ENCODE data around the gene PDS5B. TPM values are rescaled to one million over a fixed set of nuclear protein-coding genes. Genes with fewer than 3 reads are reported as not detected.

The PDS5B gene
- total RNA-seq, 2 experiments from 2014 or later: 51.3 to 75.7 TPM

- Mint-ChIP-seq H3K4me3 (no peak overlapping the region), H3K9me3 (ENCODE audit: low read depth) (peaks cover 2% of the 10 kb centered on the region), H3K36me3 (ENCODE audit: low read depth) (peaks cover 26% of the 10 kb centered on the region), H3K4me1 (peaks cover 17% of the 10 kb centered on the region), H3K27ac (no peak overlapping the region), H3K27me3 (no peaks in the 10 kb centered on the region)
- ATAC-seq (no peak), DNase-seq (no peak)
- intact Hi-C loops (cut with DNase I, micrococcal nuclease): loop anchor here (2.0 to 5.0 kb wide), 4 partner anchors 51 to 245 kb away; partner anchors contain the start of genes N4BP2L2 (in 1 of the 2) and PDS5B (in 1 of the 2)
- CTCF ChIA-PET: interaction anchor here (0.6 kb wide), 1 partner anchor 147 kb away, joined by 3 read pairs; no protein-coding TSS in a partner anchor
- POLR2A ChIA-PET: no interaction called here
Observed at GRCh38 chr13:32781906-32782305, 195.7 kb downstream of the PDS5B start.

GRCh38 chr13:32783067-32783466, 196.8 kb downstream of the PDS5B start:
- Mint-ChIP-seq H3K4me3 (no peak overlapping the region), H3K27me3 (no peaks in the 10 kb centered on the region), H3K27ac (no peak overlapping the region), H3K4me1 (peaks cover 17% of the 10 kb centered on the region), H3K36me3 (ENCODE audit: low read depth) (peaks cover 26% of the 10 kb centered on the region), H3K9me3 (ENCODE audit: low read depth) (peaks cover 2% of the 10 kb centered on the region)
- peak; percentile 36 for DNase-seq
- intact Hi-C loops (cut with DNase I, micrococcal nuclease): loop anchor here (2.0 to 5.0 kb wide), 4 partner anchors 52 to 246 kb away; partner anchors contain the start of genes N4BP2L2 (in 1 of the 2) and PDS5B (in 1 of the 2)
- ChIA-PET POLR2A (no interaction called here), CTCF (interaction anchor here (0.8 to 1.4 kb wide), 3 partner anchors 17 to 143 kb away, joined by 3 to 4 read pairs (median 3); no protein-coding TSS in a partner anchor)
- peak; percentile 97 for ATAC-seq

GRCh38 chr13:32790731-32791130, 204.5 kb downstream of the PDS5B start:
- intact Hi-C loops (cut with DNase I, micrococcal nuclease): no loop called here
- POLR2A ChIA-PET: no interaction called here
- Mint-ChIP-seq H3K4me1 (peaks cover 30% of the 10 kb centered on the region), H3K36me3 (ENCODE audit: low read depth) (peaks cover 8% of the 10 kb centered on the region), H3K9me3 (ENCODE audit: low read depth) (peaks cover 5% of the 10 kb centered on the region), H3K4me3 (no peak overlapping the region), H3K27me3 (no peaks in the 10 kb centered on the region), H3K27ac (peak overlapping the region; percentile 73)
- ATAC-seq (no peak), DNase-seq (no peak)
- CTCF ChIA-PET: no interaction called here

- ChIA-PET CTCF (no interaction called here), POLR2A (no interaction called here)
- peak; percentile 91 for ATAC-seq
- Mint-ChIP-seq H3K27ac (peak overlapping the region; percentile 77), H3K9me3 (ENCODE audit: low read depth) (peaks cover 5% of the 10 kb centered on the region), H3K36me3 (ENCODE audit: low read depth) (peaks cover 8% of the 10 kb centered on the region), H3K27me3 (no peaks in the 10 kb centered on the region), H3K4me1 (peaks cover 30% of the 10 kb centered on the region), H3K4me3 (no peak overlapping the region)
- peak; percentile 59 for DNase-seq
- intact Hi-C loops (cut with DNase I, micrococcal nuclease): no loop called here
Observed at GRCh38 chr13:32791545-32792172, 205.4 kb downstream of the PDS5B start.

GRCh38 chr13:32796754-32797153, 210.5 kb downstream of the PDS5B start:
- H3K4me1 Mint-ChIP-seq: peaks cover 19% of the 10 kb centered on the region
- no peaks in the 10 kb centered on the region for H3K27me3 Mint-ChIP-seq
- intact Hi-C loops (cut with DNase I, micrococcal nuclease): no loop called here
- ChIA-PET CTCF (no interaction called here), POLR2A (no interaction called here)
- peaks cover 2% of the 10 kb centered on the region for H3K36me3 Mint-ChIP-seq (ENCODE audit: low read depth)
- no peaks in the 10 kb centered on the region for H3K9me3 Mint-ChIP-seq (ENCODE audit: low read depth)
- DNase-seq: no peak
- no peak for ATAC-seq
- no peak overlapping the region for H3K27ac Mint-ChIP-seq
- no peak overlapping the region for H3K4me3 Mint-ChIP-seq

- Mint-ChIP-seq H3K27me3 (no peaks in the 10 kb centered on the region), H3K27ac (no peak overlapping the region), H3K36me3 (ENCODE audit: low read depth) (no peaks in the 10 kb centered on the region), H3K9me3 (ENCODE audit: low read depth) (no peaks in the 10 kb centered on the region), H3K4me1 (no peaks in the 10 kb centered on the region), H3K4me3 (no peak overlapping the region)
- DNase-seq (no peak), ATAC-seq (no peak)
- intact Hi-C loops (cut with DNase I, micrococcal nuclease): no loop called here
- ChIA-PET POLR2A (no interaction called here), CTCF (interaction anchor here (0.6 to 0.7 kb wide), 2 partner anchors 1163 to 1879 kb away, joined by 3 to 4 read pairs; no protein-coding TSS in a partner anchor)
Observed at GRCh38 chr13:32802159-32802558, 215.9 kb downstream of the PDS5B start.

GRCh38 chr13:32804673-32805230, 218.5 kb downstream of the PDS5B start:
- Mint-ChIP-seq H3K27ac (no peak overlapping the region), H3K4me1 (no peaks in the 10 kb centered on the region), H3K36me3 (ENCODE audit: low read depth) (no peaks in the 10 kb centered on the region), H3K27me3 (no peaks in the 10 kb centered on the region), H3K4me3 (no peak overlapping the region), H3K9me3 (ENCODE audit: low read depth) (no peaks in the 10 kb centered on the region)
- DNase-seq (no peak), ATAC-seq (no peak)
- ChIA-PET CTCF (interaction anchor here (1.0 kb wide), 1 partner anchor 47 kb away, joined by 3 read pairs; no protein-coding TSS in a partner anchor), POLR2A (no interaction called here)
- intact Hi-C loops (cut with DNase I, micrococcal nuclease): no loop called here

GRCh38 chr13:32811297-32811800, 225.1 kb downstream of the PDS5B start:
- Mint-ChIP-seq H3K4me1 (peaks cover 8% of the 10 kb centered on the region), H3K9me3 (ENCODE audit: low read depth) (peaks cover 8% of the 10 kb centered on the region), H3K36me3 (ENCODE audit: low read depth) (peaks cover 2% of the 10 kb centered on the region), H3K4me3 (no peak overlapping the region), H3K27ac (no peak overlapping the region), H3K27me3 (no peaks in the 10 kb centered on the region)
- CTCF ChIA-PET: interaction anchor here (0.6 kb wide), 1 partner anchor 142 kb away, joined by 3 read pairs; no protein-coding TSS in a partner anchor
- POLR2A ChIA-PET: no interaction called here
- ATAC-seq: peak; percentile 65
- DNase-seq: peak; percentile 35
- intact Hi-C loops (cut with DNase I, micrococcal nuclease): no loop called here

GRCh38 chr13:32821149-32821688, 235.0 kb downstream of the PDS5B start:
- Mint-ChIP-seq H3K27me3 (peaks cover 2% of the 10 kb centered on the region), H3K4me1 (no peaks in the 10 kb centered on the region), H3K9me3 (ENCODE audit: low read depth) (no peaks in the 10 kb centered on the region), H3K27ac (no peak overlapping the region), H3K36me3 (ENCODE audit: low read depth) (no peaks in the 10 kb centered on the region), H3K4me3 (no peak overlapping the region)
- DNase-seq (no peak), ATAC-seq (no peak)
- CTCF ChIA-PET: interaction anchor here (0.7 kb wide), 1 partner anchor 10 kb away, joined by 3 read pairs; no protein-coding TSS in a partner anchor
- intact Hi-C loops (cut with DNase I, micrococcal nuclease): no loop called here
- POLR2A ChIA-PET: interaction anchor here (0.6 kb wide), 1 partner anchor 196 kb away, joined by 5 read pairs; no protein-coding TSS in a partner anchor

GRCh38 chr13:32822771-32823170, 236.5 kb downstream of the PDS5B start:
- ChIA-PET CTCF (interaction anchor here (1.2 kb wide), 1 partner anchor 33 kb away, joined by 4 read pairs; no protein-coding TSS in a partner anchor), POLR2A (no interaction called here)
- intact Hi-C loops (cut with DNase I, micrococcal nuclease): no loop called here
- ATAC-seq: no peak
- H3K36me3 Mint-ChIP-seq (ENCODE audit: low read depth): no peaks in the 10 kb centered on the region
- no peaks in the 10 kb centered on the region for H3K9me3 Mint-ChIP-seq (ENCODE audit: low read depth)
- no peak for DNase-seq
- H3K27ac Mint-ChIP-seq: no peak overlapping the region
- peaks cover 2% of the 10 kb centered on the region for H3K27me3 Mint-ChIP-seq
- H3K4me3 Mint-ChIP-seq: no peak overlapping the region
- no peaks in the 10 kb centered on the region for H3K4me1 Mint-ChIP-seq

- Mint-ChIP-seq H3K4me1 (no peaks in the 10 kb centered on the region), H3K36me3 (ENCODE audit: low read depth) (no peaks in the 10 kb centered on the region), H3K9me3 (ENCODE audit: low read depth) (no peaks in the 10 kb centered on the region), H3K27me3 (peaks cover 2% of the 10 kb centered on the region), H3K27ac (no peak overlapping the region), H3K4me3 (no peak overlapping the region)
- no peak for DNase-seq
- intact Hi-C loops (cut with DNase I, micrococcal nuclease): no loop called here
- no peak for ATAC-seq
- ChIA-PET POLR2A (no interaction called here), CTCF (no interaction called here)
Observed at GRCh38 chr13:32823597-32823996, 237.3 kb downstream of the PDS5B start.

Data from activated CD4-positive, alpha-beta T cell treated with anti-CD3 and anti-CD28 coated beads for 36 hours (primary cell).